Hepatocyte (in vitro differentiated cells): ENCODE results near the gene CHST2. TPM values are rescaled to one million over a fixed set of nuclear protein-coding genes. Genes with fewer than 3 reads are reported as not detected.

ENCODE experiments used
- DNase-seq: peaks from one replicate; pipeline ENCODE4 v3.0.0-alpha.2; 2016; ENCODE audit warnings: low spot score
- H2AFZ ChIP-seq: fragments of 200-600 bp; sonication (generic); 2 replicates; pipeline ENCODE4 v1.6.0; 2016; ENCODE audit warnings: antibody characterized with exemption, mild to moderate bottlenecking
- H3K27ac ChIP-seq: fragments of 200-600 bp; sonication (generic); 2 replicates; pipeline ENCODE4 v1.5.1; 2016; ENCODE audit warnings: mild to moderate bottlenecking
- H3K27me3 ChIP-seq: fragments of 200-600 bp; sonication (generic); 2 replicates; pipeline ENCODE4 v1.6.1; 2016
- H3K36me3 ChIP-seq: fragments of 200-600 bp; sonication (generic); replicated peaks from 2 replicates; pipeline ENCODE4 v1.5.1; 2016; ENCODE audit warnings: low read depth; ENCODE audit not compliant: insufficient read depth
- H3K4me1 ChIP-seq: fragments of 200-600 bp; sonication (generic); 2 replicates; pipeline ENCODE4 v1.5.1; 2016; ENCODE audit warnings: mild to moderate bottlenecking, moderate library complexity; ENCODE audit not compliant: insufficient read depth
- H3K4me2 ChIP-seq: fragments of 200-600 bp; sonication (generic); 2 replicates; pipeline ENCODE4 v1.6.0; 2016
- H3K4me3 ChIP-seq: fragments of 200-600 bp; sonication (generic); 2 replicates; pipeline ENCODE4 v1.5.1; 2016; ENCODE audit warnings: mild to moderate bottlenecking
- H3K79me2 ChIP-seq: fragments of 200-600 bp; sonication (generic); 2 replicates; pipeline ENCODE4 v1.6.0; 2017; ENCODE audit warnings: mild to moderate bottlenecking
- H3K9me2 ChIP-seq: fragments of 200-600 bp; sonication (generic); replicated peaks from 2 replicates; pipeline ENCODE4 v1.6.0; 2017; ENCODE audit warnings: mild to moderate bottlenecking; ENCODE audit not compliant: insufficient read depth
- H3K9me3 ChIP-seq: fragments of 200-600 bp; sonication (generic); 2 replicates; pipeline ENCODE4 v1.5.1; 2016; ENCODE audit warnings: low read depth, mild to moderate bottlenecking
- H4K20me1 ChIP-seq: fragments of 200-600 bp; sonication (generic); 2 replicates; pipeline ENCODE4 v1.6.0; 2016; ENCODE audit warnings: mild to moderate bottlenecking; ENCODE audit not compliant: insufficient read depth, poor library complexity, severe bottlenecking
- EZH2 ChIP-seq: fragments of 200-600 bp; sonication (generic); IDR thresholded peaks from 2 replicates; pipeline ENCODE4 v1.6.1; 2016; ENCODE audit warnings: antibody characterized with exemption, mild to moderate bottlenecking, borderline replicate concordance
- EZH2phosphoT487 ChIP-seq: fragments of 200-600 bp; sonication (generic); IDR thresholded peaks from one replicate; pipeline ENCODE4 v1.6.1; 2018; ENCODE audit warnings: antibody characterized with exemption, mild to moderate bottlenecking, low read depth, moderate library complexity; ENCODE audit not compliant: unreplicated experiment, severe bottlenecking
- WGBS: methylation state at CpG from one replicate; pipeline ENCODE4 v1.1.6; 2016; ENCODE audit warnings: low lambda C conversion rate; ENCODE audit errors: missing lambda C conversion rate; 5-methylcytosine and 5-hydroxymethylcytosine counted together
- polyA plus RNA-seq: library from polyadenylated mRNA; unstranded; fragments of >200 nt; fragmentation: Nextera tagmentation; extraction: Ambion mirVana; gene quantifications from 2 replicates; pipeline ENCODE4 v1.2.1, GENCODE V29; 2016
- total RNA-seq: library from RNA; depleted of rRNA; stranded (reverse); fragments of >200 nt; gene quantifications from 2 replicates; pipeline ENCODE4 v1.2.3, GENCODE V29; 2014
- TF ChIP-seq, protein P1 (sequence below): fragments of 200-600 bp; sonication (generic); IDR thresholded peaks from 2 replicates; pipeline ENCODE4 v1.5.1; 2016; ENCODE audit warnings: antibody characterized with exemption, mild to moderate bottlenecking; ENCODE audit not compliant: poor library complexity

Gene CHST2
- total and polyA plus RNA-seq, 2 experiments from 2014 or later: 12.2 to 16.1 TPM

DNA sequence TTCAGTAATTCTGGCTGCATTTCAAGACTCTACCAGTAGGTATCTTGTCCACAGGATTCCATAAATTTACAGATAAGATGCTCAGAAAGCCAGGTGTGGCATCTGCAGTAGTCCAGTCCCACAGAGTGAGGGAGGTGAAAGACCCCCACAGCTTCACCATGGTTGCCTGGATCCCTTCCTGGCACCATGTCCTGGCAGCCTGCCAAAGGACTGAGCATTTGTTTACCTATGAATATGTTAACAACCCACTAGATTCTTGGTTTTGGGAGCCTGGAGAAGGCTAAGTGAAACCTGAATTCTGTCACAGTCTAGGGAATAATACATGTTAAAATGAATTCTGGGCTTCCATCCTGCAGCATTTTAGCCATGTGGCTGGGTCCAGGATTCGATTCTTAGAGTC is 14.9 kb downstream of the CHST2 start:
- Histone ChIP-seq H3K9me3 (no peaks in the 10 kb centered on the region), H3K4me2 (no peak overlapping the region), H3K27me3 (no peaks in the 10 kb centered on the region), H2AFZ (no peak overlapping the region), H3K27ac (no peak overlapping the region), H3K4me1 (no peaks in the 10 kb centered on the region), H3K4me3 (no peak overlapping the region), H3K79me2 (no peaks in the 10 kb centered on the region), H4K20me1 (no peaks in the 10 kb centered on the region), H3K36me3 (no peaks in the 10 kb centered on the region), H3K9me2 (no peaks in the 10 kb centered on the region)
- 52% methylated on average over 1 of the region's 1 CpG for WGBS
- no peak for DNase-seq
- no peak for TF ChIP-seq EZH2
- TF ChIP-seq, protein P1, sequence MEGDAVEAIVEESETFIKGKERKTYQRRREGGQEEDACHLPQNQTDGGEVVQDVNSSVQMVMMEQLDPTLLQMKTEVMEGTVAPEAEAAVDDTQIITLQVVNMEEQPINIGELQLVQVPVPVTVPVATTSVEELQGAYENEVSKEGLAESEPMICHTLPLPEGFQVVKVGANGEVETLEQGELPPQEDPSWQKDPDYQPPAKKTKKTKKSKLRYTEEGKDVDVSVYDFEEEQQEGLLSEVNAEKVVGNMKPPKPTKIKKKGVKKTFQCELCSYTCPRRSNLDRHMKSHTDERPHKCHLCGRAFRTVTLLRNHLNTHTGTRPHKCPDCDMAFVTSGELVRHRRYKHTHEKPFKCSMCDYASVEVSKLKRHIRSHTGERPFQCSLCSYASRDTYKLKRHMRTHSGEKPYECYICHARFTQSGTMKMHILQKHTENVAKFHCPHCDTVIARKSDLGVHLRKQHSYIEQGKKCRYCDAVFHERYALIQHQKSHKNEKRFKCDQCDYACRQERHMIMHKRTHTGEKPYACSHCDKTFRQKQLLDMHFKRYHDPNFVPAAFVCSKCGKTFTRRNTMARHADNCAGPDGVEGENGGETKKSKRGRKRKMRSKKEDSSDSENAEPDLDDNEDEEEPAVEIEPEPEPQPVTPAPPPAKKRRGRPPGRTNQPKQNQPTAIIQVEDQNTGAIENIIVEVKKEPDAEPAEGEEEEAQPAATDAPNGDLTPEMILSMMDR: no peak
- TF ChIP-seq EZH2phosphoT487: no peak

DNA sequence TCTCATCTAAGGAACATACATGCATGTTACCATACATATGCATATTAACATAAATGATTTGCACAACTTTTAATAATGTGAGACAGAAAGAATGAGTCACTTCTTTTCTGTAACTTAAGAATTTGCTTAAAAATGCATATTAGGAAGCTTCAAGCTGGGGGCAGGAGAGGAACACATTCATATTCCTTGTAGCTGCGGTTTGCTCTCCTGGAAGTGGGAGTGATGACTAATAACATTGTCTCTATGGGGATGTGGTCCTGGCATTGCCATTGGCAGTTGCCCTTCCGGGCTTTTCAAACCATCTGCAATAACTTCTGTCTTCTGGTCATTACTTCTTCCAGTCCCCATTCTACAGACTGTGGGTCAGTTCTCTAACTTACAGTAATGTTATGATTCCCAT is 15.6 kb downstream of the CHST2 start:
- Histone ChIP-seq H3K4me3 (no peak overlapping the region), H4K20me1 (no peaks in the 10 kb centered on the region), H3K4me2 (no peak overlapping the region), H3K9me2 (no peaks in the 10 kb centered on the region), H3K27me3 (no peaks in the 10 kb centered on the region), H3K9me3 (no peaks in the 10 kb centered on the region), H3K4me1 (no peaks in the 10 kb centered on the region), H3K36me3 (no peaks in the 10 kb centered on the region), H3K27ac (no peak overlapping the region), H3K79me2 (no peaks in the 10 kb centered on the region), H2AFZ (no peak overlapping the region)
- TF ChIP-seq EZH2 (no peak), EZH2phosphoT487 (no peak)
- TF ChIP-seq, protein P1: no peak
- 83% methylated on average over 2 of the region's 2 CpGs for WGBS
- DNase-seq: peak; percentile 26

DNA sequence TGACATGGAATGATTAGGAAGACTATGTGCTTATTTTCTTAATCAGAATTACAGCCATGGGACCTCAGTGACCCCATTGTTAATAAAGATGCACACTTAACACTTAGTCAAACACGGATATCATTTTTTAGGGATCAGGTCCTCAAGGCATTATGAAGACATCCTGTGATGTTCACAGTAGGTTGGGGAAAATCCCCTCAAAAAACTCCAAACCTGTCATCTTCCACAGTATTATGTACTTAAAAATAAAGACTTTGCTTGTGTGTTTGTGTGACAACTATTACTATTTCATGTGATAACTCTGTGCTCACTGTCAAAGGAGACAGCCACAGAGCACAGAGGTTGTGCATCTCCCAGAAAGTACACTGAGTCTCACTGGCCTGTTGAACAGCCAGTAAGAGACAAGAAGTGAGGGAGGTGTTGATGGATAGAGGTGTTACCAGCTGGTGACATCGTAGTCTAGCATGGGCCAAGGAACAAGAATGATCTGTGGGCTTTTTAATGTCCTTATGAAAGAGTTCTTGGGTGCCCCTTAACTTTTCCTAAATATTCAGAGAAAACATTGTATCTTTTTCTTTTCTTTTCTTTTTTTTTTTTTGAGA is 18.0 kb downstream of the CHST2 start:
- H3K4me2 ChIP-seq: no peak overlapping the region
- H3K9me2 ChIP-seq: no peaks in the 10 kb centered on the region
- no peaks in the 10 kb centered on the region for H3K4me1 ChIP-seq
- no peaks in the 10 kb centered on the region for H3K36me3 ChIP-seq
- 65% methylated on average over 2 of the region's 2 CpGs for WGBS
- DNase-seq: no peak
- H4K20me1 ChIP-seq: no peaks in the 10 kb centered on the region
- H3K27ac ChIP-seq: no peak overlapping the region
- no peaks in the 10 kb centered on the region for H3K79me2 ChIP-seq
- H3K9me3 ChIP-seq: no peaks in the 10 kb centered on the region
- H3K4me3 ChIP-seq: no peak overlapping the region
- no peak for TF ChIP-seq EZH2phosphoT487
- TF ChIP-seq, protein P1: no peak
- no peak for TF ChIP-seq EZH2
- no peak overlapping the region for H2AFZ ChIP-seq
- H3K27me3 ChIP-seq: no peaks in the 10 kb centered on the region
